ENCODE measurements around the gene ATG2A. TPM values are rescaled to one million over a fixed set of nuclear protein-coding genes. Genes with fewer than 3 reads are reported as not detected.
A peak's percentile ranks its signal among the peaks of the same experiment; 100 is the strongest.

The ATG2A gene
- total RNA-seq, 1 donor from 2014 or later: 22.4 TPM

GRCh38 chr11:64892411-64892831 is 24.6 kb downstream of the ATG2A start:
- Mint-ChIP-seq H3K36me3 (ENCODE audit: low read depth, unreplicated experiment) (peaks cover 5% of the 10 kb centered on the region), H3K4me3 (ENCODE audit: unreplicated experiment) (no peak overlapping the region), H3K27ac (ENCODE audit: unreplicated experiment) (peak overlapping the region; percentile 10), H3K9me3 (ENCODE audit: unreplicated experiment) (no peaks in the 10 kb centered on the region), H3K27me3 (ENCODE audit: unreplicated experiment) (peaks cover 8% of the 10 kb centered on the region), H3K4me1 (ENCODE audit: unreplicated experiment) (peaks cover 11% of the 10 kb centered on the region)
- TF ChIP-seq CTCF (IDR thresholded peaks at IDR 0.05; ENCODE audit: unreplicated experiment): no peak
- no peak for DNase-seq (ENCODE audit: low spot score)

- no peaks in the 10 kb centered on the region for H3K9me3 Mint-ChIP-seq (ENCODE audit: unreplicated experiment)
- peaks cover 13% of the 10 kb centered on the region for H3K4me1 Mint-ChIP-seq (ENCODE audit: unreplicated experiment)
- DNase-seq (ENCODE audit: low spot score): no peak
- no peak overlapping the region for H3K4me3 Mint-ChIP-seq (ENCODE audit: unreplicated experiment)
- H3K36me3 Mint-ChIP-seq (ENCODE audit: low read depth, unreplicated experiment): peaks cover 1% of the 10 kb centered on the region
- peak overlapping the region; percentile 10 for H3K27ac Mint-ChIP-seq (ENCODE audit: unreplicated experiment)
- TF ChIP-seq CTCF (IDR thresholded peaks at IDR 0.05; ENCODE audit: unreplicated experiment): no peak
- H3K27me3 Mint-ChIP-seq (ENCODE audit: unreplicated experiment): peaks cover 8% of the 10 kb centered on the region
These were observed 25.1 kb downstream of the ATG2A start for GRCh38 chr11:64891880-64892279.

- no peak for TF ChIP-seq CTCF (IDR thresholded peaks at IDR 0.05; ENCODE audit: unreplicated experiment)
- Mint-ChIP-seq H3K27ac (ENCODE audit: unreplicated experiment) (no peak overlapping the region), H3K27me3 (ENCODE audit: unreplicated experiment) (peaks cover 8% of the 10 kb centered on the region), H3K9me3 (ENCODE audit: unreplicated experiment) (no peaks in the 10 kb centered on the region), H3K4me1 (ENCODE audit: unreplicated experiment) (peaks cover 13% of the 10 kb centered on the region), H3K36me3 (ENCODE audit: low read depth, unreplicated experiment) (no peaks in the 10 kb centered on the region), H3K4me3 (ENCODE audit: unreplicated experiment) (no peak overlapping the region)
- DNase-seq (ENCODE audit: low spot score): no peak
These were observed 25.7 kb downstream of the ATG2A start for GRCh38 chr11:64891215-64891848.

- Mint-ChIP-seq H3K27me3 (ENCODE audit: unreplicated experiment) (peaks cover 4% of the 10 kb centered on the region), H3K4me3 (ENCODE audit: unreplicated experiment) (no peak overlapping the region), H3K27ac (ENCODE audit: unreplicated experiment) (no peak overlapping the region), H3K36me3 (ENCODE audit: low read depth, unreplicated experiment) (no peaks in the 10 kb centered on the region), H3K4me1 (ENCODE audit: unreplicated experiment) (peaks cover 13% of the 10 kb centered on the region), H3K9me3 (ENCODE audit: unreplicated experiment) (no peaks in the 10 kb centered on the region)
- TF ChIP-seq CTCF (IDR thresholded peaks at IDR 0.05; ENCODE audit: unreplicated experiment): no peak
- no peak for DNase-seq (ENCODE audit: low spot score)
These were observed 26.5 kb downstream of the ATG2A start for GRCh38 chr11:64890522-64890939.

GRCh38 chr11:64888729-64889511 is 28.1 kb downstream of the ATG2A start:
- Mint-ChIP-seq H3K4me3 (ENCODE audit: unreplicated experiment) (no peak overlapping the region), H3K27ac (ENCODE audit: unreplicated experiment) (no peak overlapping the region), H3K4me1 (ENCODE audit: unreplicated experiment) (peaks cover 13% of the 10 kb centered on the region), H3K9me3 (ENCODE audit: unreplicated experiment) (no peaks in the 10 kb centered on the region), H3K27me3 (ENCODE audit: unreplicated experiment) (peaks cover 5% of the 10 kb centered on the region), H3K36me3 (ENCODE audit: low read depth, unreplicated experiment) (no peaks in the 10 kb centered on the region)
- DNase-seq (ENCODE audit: low spot score): no peak
- no peak for TF ChIP-seq CTCF (IDR thresholded peaks at IDR 0.05; ENCODE audit: unreplicated experiment)

Data from endothelial cell (in vitro differentiated cells).